HG03432 (cell line): ENCODE data around the gene POGLUT3.

Source experiments
- ATAC-seq: cut with Tn5 transposase; IDR thresholded peaks from one replicate; pipeline ENCODE4 v1.9.1; 2021; ENCODE audit warnings: mild to moderate bottlenecking, moderate library complexity; ENCODE audit not compliant: unreplicated experiment

The POGLUT3 gene

DNA sequence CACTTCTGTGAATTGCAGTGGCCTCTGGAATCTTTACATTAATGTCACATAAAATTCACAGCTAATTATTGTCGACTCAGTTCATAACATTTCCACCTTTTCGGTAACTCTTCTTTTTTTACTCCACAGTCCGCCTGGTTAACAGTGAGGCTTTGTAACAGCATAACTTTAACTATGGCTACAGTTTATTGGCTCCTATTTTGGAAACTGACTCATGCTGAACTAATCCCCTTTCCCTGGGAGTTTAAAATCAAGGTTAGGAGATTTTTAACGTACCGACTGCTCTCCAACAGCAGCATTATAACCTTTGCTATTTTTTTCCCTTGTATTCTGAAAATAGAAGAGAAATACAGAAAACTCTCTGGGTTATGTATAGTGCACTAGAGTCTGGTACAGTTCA, 3.2 kb upstream of the POGLUT3 start:
- no peak for ATAC-seq

DNA sequence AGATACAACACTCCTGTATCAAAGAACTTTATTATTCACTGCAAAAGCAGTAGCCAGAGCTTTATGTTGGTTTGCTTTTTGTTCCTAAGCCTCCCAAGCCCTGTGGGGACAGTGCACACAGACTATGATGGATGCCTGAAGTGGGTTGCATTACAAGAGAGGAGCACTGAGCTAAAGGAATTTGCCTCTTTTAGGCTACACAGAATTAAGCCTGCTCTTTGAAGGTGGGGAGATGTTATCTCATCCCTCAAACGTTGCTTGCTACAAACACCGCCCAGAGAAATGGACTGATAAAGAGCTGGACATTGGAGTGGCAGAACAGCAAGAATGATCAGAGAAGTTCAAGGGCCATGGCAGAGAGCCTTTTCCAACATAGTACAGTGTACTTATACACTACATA, 2.5 kb upstream of the POGLUT3 start:
- no peak for ATAC-seq

- ATAC-seq: no peak
Observed at GRCh38 chr11:108500169-108500568, 2.0 kb upstream of the POGLUT3 start.

DNA sequence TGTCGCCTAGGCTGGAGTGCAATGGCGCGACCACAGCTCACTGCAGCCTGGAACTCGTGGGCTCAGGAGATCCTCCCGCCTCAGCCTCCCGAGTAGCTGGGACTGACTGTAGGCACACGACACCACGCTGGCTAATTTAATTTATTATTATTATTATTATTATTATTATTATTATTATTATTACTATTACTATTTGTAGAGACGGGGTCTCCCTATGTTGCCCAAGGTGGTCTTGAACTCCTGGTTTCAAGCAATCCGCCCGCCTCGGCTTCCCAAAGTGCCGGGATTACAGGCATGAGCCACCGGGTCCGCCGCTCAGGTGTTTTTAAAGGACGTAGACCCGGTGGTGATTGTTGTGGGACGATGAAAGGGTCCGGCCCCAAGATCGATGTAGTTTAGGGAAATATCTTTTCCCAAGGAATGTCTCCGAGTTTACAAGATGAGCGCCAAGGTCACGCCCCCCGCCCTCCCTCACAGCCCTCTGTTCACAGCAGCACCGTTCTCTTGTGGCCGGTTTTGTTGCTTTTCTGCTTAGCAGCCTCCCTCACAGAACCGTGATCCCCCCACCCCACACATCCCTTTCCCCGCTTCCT, 728 bp upstream of the POGLUT3 start:
- peak; percentile 17 for ATAC-seq

- ATAC-seq: peak; percentile 56
Observed at GRCh38 chr11:108497317-108498045, 703 bp downstream of the POGLUT3 start.

DNA sequence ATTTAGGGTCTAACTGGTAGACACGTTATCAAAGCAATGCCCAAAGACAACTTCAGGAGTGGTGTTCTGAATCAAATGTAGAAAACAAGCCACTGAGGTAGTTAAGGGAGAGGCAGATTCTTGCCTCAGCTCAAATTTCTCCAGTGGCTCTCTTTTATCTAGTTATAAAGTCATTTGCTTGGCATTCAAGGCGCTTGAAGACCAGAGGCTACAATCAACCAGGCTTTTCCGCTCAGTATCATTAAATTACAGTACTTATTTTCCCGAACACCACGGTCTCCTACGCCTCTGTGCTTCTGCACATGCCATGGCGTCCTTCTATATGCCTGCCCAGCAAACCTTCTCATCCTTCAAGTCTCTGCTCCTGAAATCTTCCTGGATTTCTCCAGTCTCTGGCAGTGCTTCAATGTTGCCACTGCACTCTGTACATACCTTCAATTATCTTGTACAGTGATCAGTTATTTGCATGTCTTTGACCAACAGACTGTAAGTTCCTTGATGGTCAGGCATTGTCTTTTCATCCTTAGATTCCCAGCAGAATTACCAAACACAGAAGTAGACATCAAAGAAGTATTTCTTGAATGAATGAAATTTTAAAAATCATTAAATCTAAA, 1.4 kb downstream of the POGLUT3 start:
- no peak for ATAC-seq

- ATAC-seq: no peak
Observed at GRCh38 chr11:108495326-108495725, 2.9 kb downstream of the POGLUT3 start.

DNA sequence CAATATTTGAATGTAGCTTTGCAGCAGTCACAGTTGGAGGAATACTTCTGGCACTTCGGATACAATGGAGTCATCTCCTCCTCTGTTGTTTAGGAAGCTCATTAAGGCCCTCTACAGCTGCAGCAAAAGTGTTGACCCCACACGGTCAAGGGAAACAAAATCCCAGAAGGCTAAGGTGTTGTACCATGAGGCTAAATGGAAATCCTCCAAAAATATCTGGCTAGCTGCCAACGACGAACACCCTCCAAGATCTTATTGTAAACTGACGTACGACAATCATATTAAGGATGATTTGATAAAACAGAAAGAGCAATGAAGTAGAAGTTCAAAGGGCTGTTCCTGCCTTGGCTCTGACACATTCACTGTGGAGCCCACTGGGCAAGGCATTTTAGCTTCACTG, 4.0 kb downstream of the POGLUT3 start:
- no peak for ATAC-seq

- ATAC-seq: no peak
Observed at GRCh38 chr11:108491936-108492335, 6.2 kb downstream of the POGLUT3 start.

GRCh38 chr11:108486828-108487227, 11.4 kb downstream of the POGLUT3 start:
- no peak for ATAC-seq

GRCh38 chr11:108486331-108486730, 11.9 kb downstream of the POGLUT3 start:
- ATAC-seq: no peak

DNA sequence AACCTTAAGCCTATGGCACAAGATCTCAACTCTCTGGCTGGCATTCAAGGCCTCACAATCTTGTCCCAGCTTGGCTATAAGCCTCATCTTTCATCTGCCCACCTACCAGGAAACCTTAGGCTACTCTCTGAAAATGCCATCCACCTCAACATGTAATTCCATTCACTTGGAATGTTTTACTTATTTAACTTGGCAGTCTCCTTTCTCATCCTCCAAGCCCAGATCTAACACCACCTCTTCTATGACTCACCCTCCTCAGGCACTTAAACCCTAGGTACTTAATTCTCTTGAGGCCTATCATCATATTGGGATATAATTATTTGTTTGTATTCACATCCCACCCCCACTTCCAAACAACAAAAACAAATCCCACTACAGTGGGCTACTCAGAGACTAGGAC, 15.0 kb downstream of the POGLUT3 start:
- ATAC-seq: no peak

DNA sequence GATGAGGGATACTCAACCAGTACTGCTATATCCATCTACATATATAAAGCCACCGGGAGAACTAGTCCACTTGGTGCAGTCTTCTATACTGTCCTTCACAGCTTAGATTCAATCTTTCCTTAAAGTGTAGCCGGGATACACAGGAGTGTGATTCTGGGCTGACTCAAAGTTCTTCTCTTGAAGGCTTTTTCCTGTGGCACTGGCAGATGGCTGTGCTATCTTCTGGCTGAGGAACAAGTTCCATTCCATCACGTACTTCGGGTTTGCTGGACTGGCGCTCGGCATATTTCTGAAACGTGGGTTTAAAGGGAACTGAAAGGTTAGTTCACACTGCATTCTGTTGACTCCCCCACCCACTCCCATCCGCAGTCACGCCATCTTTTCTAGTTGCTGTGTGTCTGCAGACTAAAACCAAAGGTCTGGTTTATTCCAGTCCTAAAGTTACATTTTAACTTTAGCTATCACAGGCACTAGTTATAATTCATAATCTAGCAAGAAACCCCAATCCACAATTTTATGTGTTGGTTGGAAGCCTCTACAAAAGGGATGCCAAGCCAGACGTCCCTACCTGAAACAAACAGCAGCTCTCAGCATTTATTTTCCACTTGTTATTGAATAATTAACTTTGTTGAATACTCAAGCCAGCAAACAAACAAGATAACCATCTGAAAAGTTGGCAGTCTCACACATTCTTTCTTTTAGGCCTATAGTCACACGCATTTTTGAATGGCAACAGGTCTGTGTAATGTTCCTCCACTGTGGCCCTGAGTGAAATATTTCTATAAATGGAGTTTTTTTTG, 23.3 kb downstream of the POGLUT3 start:
- no peak for ATAC-seq

GRCh38 chr11:108472681-108473080, 25.5 kb downstream of the POGLUT3 start:
- no peak for ATAC-seq

GRCh38 chr11:108468478-108468864, 29.7 kb downstream of the POGLUT3 start:
- no peak for ATAC-seq

DNA sequence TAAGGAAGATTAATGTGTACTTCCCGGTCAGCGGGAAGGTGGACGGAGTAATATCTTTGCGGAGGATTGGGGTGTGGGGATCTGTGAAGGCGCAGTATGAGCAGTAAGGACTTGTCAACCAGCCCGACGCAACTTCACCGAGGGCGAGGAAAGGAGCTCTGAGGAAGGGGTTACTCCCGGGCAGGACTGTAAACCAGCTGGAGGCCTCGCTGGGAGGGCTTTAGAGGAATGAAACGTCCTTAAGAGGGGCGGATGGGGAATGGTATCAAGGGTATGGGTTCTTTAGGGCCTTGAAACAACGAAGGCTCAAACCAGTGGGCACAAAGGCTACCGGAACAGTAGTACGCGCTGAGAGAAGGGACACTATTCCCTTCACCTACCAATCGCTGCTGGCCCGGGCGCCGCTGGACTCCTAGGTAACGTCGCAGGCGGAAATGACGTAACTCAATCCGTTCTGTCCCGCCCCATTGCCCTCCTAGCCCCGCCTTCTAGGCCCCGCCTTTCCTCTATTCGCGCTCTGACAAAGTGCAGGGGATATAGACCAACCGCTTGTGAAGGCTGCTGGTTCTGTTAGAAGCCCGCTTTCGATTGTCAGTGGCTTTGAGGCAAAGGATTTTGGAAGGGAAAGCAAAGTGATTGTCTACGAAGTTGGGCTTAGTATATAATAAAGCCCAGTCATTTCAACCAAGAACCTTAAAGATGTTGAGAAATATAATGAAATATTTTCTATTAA, 30.9 kb downstream of the POGLUT3 start, which contains the start of gene C11orf65:
Gene C11orf65 (minus strand): TSS at position 439 of the 733 bp plus-strand sequence. CDS start 5,970 bp downstream, outside the sequence.
- ATAC-seq: peak; percentile 99

- no peak for ATAC-seq
Observed at GRCh38 chr11:108466405-108466804, 31.8 kb downstream of the POGLUT3 start.

DNA sequence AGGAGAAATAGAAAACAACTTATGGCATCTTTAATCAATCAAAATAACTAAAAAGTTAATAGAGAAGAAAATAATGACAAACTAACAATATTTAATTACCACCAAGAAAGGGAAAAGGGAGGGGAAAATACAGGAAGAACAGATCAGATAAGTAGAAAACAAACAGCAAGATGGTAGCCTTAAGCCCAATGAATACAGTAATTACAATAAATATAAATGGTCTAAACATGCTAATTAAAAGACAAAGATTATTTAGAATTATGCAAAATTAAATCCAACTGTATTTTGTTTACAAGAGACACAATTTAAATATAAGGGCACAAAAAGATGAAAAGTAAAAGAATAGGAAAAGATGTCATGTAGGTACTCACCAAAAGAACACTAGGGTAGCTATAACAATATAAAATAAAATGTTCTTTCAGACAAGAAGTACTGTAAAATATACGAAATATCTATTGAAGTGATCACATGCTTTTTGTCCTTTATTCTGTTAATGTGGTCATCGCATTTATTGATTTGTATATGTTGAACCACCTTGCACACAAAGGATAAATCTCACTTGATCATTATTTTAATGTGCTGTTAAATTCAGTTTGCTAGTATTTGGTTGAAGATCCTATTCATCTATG, 44.9 kb downstream of the POGLUT3 start:
- no peak for ATAC-seq
